Ishikawa (cell line): ENCODE data around the gene RTF1.

ENCODE experiments used
- CEBPB ChIP-seq: IDR thresholded peaks from 2 replicates; pipeline ENCODE4 v1.6.1; 2012
- CREB1 ChIP-seq: IDR thresholded peaks from 2 replicates; pipeline ENCODE4 v1.6.1; 2012; ENCODE audit warnings: low read depth
- EGR1 ChIP-seq: IDR thresholded peaks from 2 replicates; pipeline ENCODE4 v1.6.1; 2012
- EP300 ChIP-seq: IDR thresholded peaks from 2 replicates; pipeline ENCODE4 v1.6.1; 2012; ENCODE audit warnings: borderline replicate concordance
- FOXM1 ChIP-seq: IDR thresholded peaks from 2 replicates; pipeline ENCODE4 v1.6.1; 2012; ENCODE audit warnings: low read depth, borderline replicate concordance
- MAX ChIP-seq: IDR thresholded peaks from 2 replicates; pipeline ENCODE4 v1.6.1; 2012
- NFIC ChIP-seq: IDR thresholded peaks from 2 replicates; pipeline ENCODE4 v1.6.1; 2012
- RAD21 ChIP-seq: IDR thresholded peaks from 2 replicates; pipeline ENCODE4 v1.6.1; 2012; ENCODE audit warnings: low read depth
- REST ChIP-seq: IDR thresholded peaks from 2 replicates; pipeline ENCODE4 v1.6.1; 2012; ENCODE audit warnings: low read depth, mild to moderate bottlenecking
- TAF1 ChIP-seq: IDR thresholded peaks from 2 replicates; pipeline ENCODE4 v1.6.1; 2012; ENCODE audit warnings: low read depth, mild to moderate bottlenecking
- TCF12 ChIP-seq: IDR thresholded peaks from 2 replicates; pipeline ENCODE4 v1.6.1; 2012; ENCODE audit warnings: low read depth
- TEAD4 ChIP-seq: IDR thresholded peaks from 2 replicates; pipeline ENCODE4 v1.6.1; 2012
- YY1 ChIP-seq: IDR thresholded peaks from 2 replicates; pipeline ENCODE4 v1.6.1; 2012; ENCODE audit warnings: low read depth
- ZBTB7A ChIP-seq: IDR thresholded peaks from 2 replicates; pipeline ENCODE4 v1.6.1; 2012; ENCODE audit warnings: low read depth
- TF ChIP-seq, protein P1 (sequence below): IDR thresholded peaks from 2 replicates; pipeline ENCODE4 v1.6.1; 2012

The RTF1 gene

GRCh38 chr15:41517895-41518449 is 101.1 kb downstream of the RTF1 start:
- no peak for TF ChIP-seq TAF1
- no peak for TF ChIP-seq EP300
- no peak for TF ChIP-seq CEBPB
- TF ChIP-seq REST: no peak
- no peak for TF ChIP-seq CREB1
- TF ChIP-seq FOXM1: no peak
- no peak for TF ChIP-seq ZBTB7A
- TF ChIP-seq NFIC: no peak
- no peak for TF ChIP-seq RAD21
- TF ChIP-seq, protein P1, sequence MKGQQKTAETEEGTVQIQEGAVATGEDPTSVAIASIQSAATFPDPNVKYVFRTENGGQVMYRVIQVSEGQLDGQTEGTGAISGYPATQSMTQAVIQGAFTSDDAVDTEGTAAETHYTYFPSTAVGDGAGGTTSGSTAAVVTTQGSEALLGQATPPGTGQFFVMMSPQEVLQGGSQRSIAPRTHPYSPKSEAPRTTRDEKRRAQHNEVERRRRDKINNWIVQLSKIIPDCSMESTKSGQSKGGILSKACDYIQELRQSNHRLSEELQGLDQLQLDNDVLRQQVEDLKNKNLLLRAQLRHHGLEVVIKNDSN: no peak
- no peak for TF ChIP-seq TEAD4
- TF ChIP-seq YY1: no peak
- TF ChIP-seq EGR1: no peak
- no peak for TF ChIP-seq TCF12
- TF ChIP-seq MAX: no peak

- TF ChIP-seq MAX (no peak), TEAD4 (no peak), CEBPB (no peak), ZBTB7A (no peak), EP300 (no peak), REST (no peak), RAD21 (no peak), TCF12 (no peak), TAF1 (no peak), CREB1 (no peak)
These were observed 103.7 kb downstream of the RTF1 start for GRCh38 chr15:41520636-41521035.

DNA sequence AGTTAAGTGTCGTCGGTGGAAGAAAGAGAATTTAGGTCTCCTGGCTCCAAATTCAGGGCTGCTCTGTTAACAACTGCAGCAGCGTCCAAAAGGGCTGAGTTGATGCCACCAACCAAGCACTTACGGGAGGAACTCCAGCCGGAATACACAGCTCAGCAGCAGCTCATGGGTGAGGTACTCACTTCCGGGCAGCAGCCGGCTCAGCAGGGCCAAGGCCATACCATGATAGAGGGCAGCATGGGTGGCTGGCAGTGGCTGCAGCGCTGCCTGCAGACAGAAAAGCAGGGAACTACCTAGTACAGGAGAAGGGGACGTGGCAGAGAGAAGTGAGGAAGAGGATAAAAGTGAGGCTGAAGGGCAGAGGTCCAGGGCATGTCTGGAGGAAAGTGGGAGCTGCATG is 104.7 kb downstream of the RTF1 start:
- no peak for TF ChIP-seq TEAD4
- TF ChIP-seq RAD21: no peak
- TF ChIP-seq CEBPB: no peak
- TF ChIP-seq YY1: no peak
- TF ChIP-seq, protein P1: no peak
- TF ChIP-seq TCF12: no peak
- no peak for TF ChIP-seq CREB1
- no peak for TF ChIP-seq ZBTB7A
- no peak for TF ChIP-seq EP300
- TF ChIP-seq EGR1: no peak
- no peak for TF ChIP-seq NFIC
- TF ChIP-seq REST: no peak
- TF ChIP-seq MAX: no peak
- TF ChIP-seq FOXM1: no peak

DNA sequence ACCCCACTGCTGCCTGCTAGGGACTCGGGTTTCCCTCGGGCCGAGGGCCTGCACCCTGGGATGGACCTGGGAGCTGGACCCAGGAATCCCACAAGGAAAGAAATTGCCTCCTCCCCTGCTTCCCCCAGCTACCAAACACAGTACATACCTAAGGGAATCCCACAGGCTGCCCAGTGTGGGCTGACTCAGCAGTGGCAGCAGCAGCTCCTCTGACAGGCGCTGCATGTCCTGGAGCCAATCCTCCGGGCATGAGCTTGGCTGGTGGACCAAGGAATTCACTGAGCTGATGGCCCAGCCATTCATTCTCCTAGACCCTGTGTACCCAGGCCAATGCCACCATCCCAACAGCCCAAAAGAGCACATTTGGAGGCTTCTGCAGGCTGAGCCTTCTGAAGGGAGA is 106.2 kb downstream of the RTF1 start:
- TF ChIP-seq, protein P1: no peak
- TF ChIP-seq RAD21: no peak
- TF ChIP-seq TEAD4: no peak
- TF ChIP-seq CREB1: no peak
- no peak for TF ChIP-seq NFIC
- no peak for TF ChIP-seq REST
- no peak for TF ChIP-seq CEBPB
- TF ChIP-seq ZBTB7A: no peak
- TF ChIP-seq EGR1: no peak
- no peak for TF ChIP-seq MAX
- no peak for TF ChIP-seq EP300
- no peak for TF ChIP-seq FOXM1
- TF ChIP-seq TAF1: no peak
- no peak for TF ChIP-seq YY1
